Nephron progenitor cell (in vitro differentiated cells): ENCODE data around the gene DNMT3B.
A peak's percentile ranks its signal among the peaks of the same experiment; 100 is the strongest.

ENCODE experiments used
- DNase-seq: peaks from one replicate; pipeline ENCODE4 v3.0.0; 2021
- H3K27ac Mint-ChIP-seq: 2 replicates; pipeline ENCODE4 v1.8.0; 2021; ENCODE audit warnings: mild to moderate bottlenecking, moderate library complexity, mixed read lengths
- H3K27me3 Mint-ChIP-seq: 2 replicates; pipeline ENCODE4 v1.8.0; 2021; ENCODE audit warnings: mild to moderate bottlenecking, low read depth, mixed read lengths; ENCODE audit not compliant: poor library complexity
- H3K36me3 Mint-ChIP-seq: 2 replicates; pipeline ENCODE4 v1.8.0; 2021; ENCODE audit warnings: low read depth, mixed read lengths
- H3K4me1 Mint-ChIP-seq: 2 replicates; pipeline ENCODE4 v1.8.0; 2021; ENCODE audit warnings: mixed read lengths
- H3K4me3 Mint-ChIP-seq: 2 replicates; pipeline ENCODE4 v1.8.0; 2021; ENCODE audit warnings: mild to moderate bottlenecking, moderate library complexity, mixed read lengths
- H3K9me3 Mint-ChIP-seq: 2 replicates; pipeline ENCODE4 v1.8.0; 2021; ENCODE audit warnings: mild to moderate bottlenecking, moderate library complexity, mixed read lengths
- TF ChIP-seq, protein P1 (sequence below): fragments of 200-600 bp; sonication (generic); IDR thresholded peaks from 2 replicates; pipeline ENCODE4 v1.5.0; 2021; ENCODE audit warnings: antibody characterized with exemption

Gene DNMT3B

DNA sequence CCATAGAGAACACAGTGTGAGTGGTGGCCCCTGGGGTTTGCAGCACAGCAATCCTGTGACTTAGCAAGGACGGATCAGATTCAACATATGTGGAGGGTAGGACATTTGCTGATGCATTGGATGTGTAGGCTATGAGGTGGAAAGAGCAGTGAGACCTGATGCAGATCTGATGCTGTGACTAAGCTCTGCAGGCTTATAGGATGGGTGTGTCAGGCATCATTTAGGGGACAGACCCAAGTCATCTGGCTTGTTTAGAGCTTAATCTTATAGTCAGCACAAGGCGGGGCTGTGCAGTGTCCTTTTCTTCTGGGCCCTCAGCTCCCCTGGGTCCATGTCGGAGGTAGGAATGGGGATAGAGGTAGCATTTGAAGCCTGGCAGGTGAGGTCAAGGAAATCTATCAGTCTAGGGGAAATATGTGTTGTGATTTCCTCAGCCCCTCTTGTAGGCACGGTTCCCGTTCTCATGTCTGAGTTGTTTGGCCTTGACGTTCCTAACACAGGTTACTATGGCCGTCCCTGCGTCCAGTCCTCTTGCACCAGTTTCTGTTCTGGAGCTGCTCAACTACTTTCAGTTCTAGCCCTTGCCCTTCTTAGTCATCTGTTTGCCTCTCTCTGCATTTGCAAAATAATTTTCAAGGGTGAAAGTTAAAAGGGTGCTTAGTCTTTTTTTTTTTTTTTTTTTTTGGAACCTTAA is 42.0 kb downstream of the DNMT3B start:
- H3K27ac Mint-ChIP-seq = peak overlapping the region; percentile 21
- H3K27me3 Mint-ChIP-seq = no peaks in the 10 kb centered on the region
- no peak overlapping the region for H3K4me3 Mint-ChIP-seq
- no peak for DNase-seq
- peaks cover 42% of the 10 kb centered on the region for H3K4me1 Mint-ChIP-seq
- no peaks in the 10 kb centered on the region for H3K9me3 Mint-ChIP-seq
- H3K36me3 Mint-ChIP-seq = peaks cover 76% of the 10 kb centered on the region
- TF ChIP-seq, protein P1, sequence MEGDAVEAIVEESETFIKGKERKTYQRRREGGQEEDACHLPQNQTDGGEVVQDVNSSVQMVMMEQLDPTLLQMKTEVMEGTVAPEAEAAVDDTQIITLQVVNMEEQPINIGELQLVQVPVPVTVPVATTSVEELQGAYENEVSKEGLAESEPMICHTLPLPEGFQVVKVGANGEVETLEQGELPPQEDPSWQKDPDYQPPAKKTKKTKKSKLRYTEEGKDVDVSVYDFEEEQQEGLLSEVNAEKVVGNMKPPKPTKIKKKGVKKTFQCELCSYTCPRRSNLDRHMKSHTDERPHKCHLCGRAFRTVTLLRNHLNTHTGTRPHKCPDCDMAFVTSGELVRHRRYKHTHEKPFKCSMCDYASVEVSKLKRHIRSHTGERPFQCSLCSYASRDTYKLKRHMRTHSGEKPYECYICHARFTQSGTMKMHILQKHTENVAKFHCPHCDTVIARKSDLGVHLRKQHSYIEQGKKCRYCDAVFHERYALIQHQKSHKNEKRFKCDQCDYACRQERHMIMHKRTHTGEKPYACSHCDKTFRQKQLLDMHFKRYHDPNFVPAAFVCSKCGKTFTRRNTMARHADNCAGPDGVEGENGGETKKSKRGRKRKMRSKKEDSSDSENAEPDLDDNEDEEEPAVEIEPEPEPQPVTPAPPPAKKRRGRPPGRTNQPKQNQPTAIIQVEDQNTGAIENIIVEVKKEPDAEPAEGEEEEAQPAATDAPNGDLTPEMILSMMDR = no peak

DNA sequence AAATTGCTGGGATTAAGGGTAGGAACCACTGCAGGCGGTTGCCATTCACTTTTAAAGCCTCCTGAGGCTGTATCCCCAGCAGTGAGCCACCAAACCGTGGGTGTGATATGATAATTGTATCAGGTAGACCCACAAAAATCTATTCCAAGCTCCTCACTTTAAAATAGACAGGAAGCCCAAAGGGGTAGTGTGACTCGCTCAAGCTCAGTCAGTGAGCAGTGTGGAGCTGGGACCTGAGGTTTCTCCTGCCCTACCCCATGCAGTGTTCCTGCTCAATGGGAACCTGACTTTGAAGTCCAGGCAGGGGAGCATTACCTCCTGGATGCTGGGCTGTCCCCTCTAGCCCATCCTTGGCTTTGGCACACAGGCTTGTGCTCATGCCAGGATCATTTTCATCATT is 42.6 kb downstream of the DNMT3B start:
- TF ChIP-seq, protein P1 = no peak
- Mint-ChIP-seq H3K27me3 (no peaks in the 10 kb centered on the region), H3K4me1 (peaks cover 47% of the 10 kb centered on the region), H3K27ac (peak overlapping the region; percentile 47), H3K4me3 (no peak overlapping the region), H3K36me3 (peaks cover 74% of the 10 kb centered on the region), H3K9me3 (no peaks in the 10 kb centered on the region)
- DNase-seq = no peak

DNA sequence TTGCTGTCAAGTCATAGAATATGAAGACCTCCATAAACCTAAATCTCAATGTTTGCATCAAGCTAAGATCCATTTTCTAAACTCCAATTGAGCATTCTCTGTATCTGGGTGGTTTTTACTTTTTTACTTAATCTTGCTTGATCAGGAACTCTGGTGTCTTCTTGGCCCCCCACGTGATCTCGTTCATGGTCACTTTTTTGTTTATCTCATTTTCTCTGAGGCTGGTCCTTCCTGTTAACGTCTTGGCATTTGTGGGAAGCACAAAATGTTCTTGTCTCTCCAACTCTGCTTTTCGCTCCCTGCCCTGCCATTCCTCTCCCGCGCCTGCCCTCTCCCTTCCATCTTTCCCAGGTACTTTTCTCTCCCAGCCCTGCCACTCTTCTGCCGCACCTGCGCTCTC is 43.5 kb downstream of the DNMT3B start:
- Mint-ChIP-seq H3K36me3 (peaks cover 67% of the 10 kb centered on the region), H3K9me3 (no peaks in the 10 kb centered on the region), H3K4me1 (peaks cover 47% of the 10 kb centered on the region), H3K4me3 (no peak overlapping the region), H3K27me3 (no peaks in the 10 kb centered on the region), H3K27ac (no peak overlapping the region)
- TF ChIP-seq, protein P1 = no peak
- DNase-seq = no peak

DNA sequence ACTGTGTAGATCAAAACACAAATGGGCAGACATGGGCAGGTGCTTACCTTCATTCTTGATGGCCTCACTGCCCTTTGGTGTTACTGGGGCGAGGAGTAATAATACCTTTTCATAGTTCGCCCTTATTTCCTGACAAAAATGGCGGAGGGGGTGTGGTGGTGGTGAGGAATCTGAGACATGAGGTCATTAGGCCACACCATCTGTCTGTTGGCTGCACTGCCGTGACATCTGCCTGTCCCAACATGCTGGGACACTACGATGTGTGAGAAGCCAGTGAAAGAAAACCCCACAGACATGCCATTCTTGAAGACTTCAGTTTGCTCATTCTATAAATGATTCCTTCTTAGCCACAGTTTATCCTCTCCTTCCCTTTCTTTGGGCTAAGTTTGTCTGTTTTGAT is 44.2 kb downstream of the DNMT3B start:
- no peak overlapping the region for H3K4me3 Mint-ChIP-seq
- TF ChIP-seq, protein P1 = no peak

DNA sequence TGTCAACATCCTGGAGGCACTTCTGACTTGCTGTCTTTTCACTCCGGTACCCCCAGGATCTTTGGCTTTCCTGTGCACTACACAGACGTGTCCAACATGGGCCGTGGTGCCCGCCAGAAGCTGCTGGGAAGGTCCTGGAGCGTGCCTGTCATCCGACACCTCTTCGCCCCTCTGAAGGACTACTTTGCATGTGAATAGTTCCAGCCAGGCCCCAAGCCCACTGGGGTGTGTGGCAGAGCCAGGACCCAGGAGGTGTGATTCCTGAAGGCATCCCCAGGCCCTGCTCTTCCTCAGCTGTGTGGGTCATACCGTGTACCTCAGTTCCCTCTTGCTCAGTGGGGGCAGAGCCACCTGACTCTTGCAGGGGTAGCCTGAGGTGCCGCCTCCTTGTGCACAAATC is 45.5 kb downstream of the DNMT3B start:
- H3K9me3 Mint-ChIP-seq = no peaks in the 10 kb centered on the region
- peak overlapping the region; percentile 91 for H3K27ac Mint-ChIP-seq
- TF ChIP-seq, protein P1 = no peak
- peaks cover 50% of the 10 kb centered on the region for H3K36me3 Mint-ChIP-seq
- peak; percentile 70 for DNase-seq
- peaks cover 52% of the 10 kb centered on the region for H3K4me1 Mint-ChIP-seq
- no peak overlapping the region for H3K4me3 Mint-ChIP-seq
- no peaks in the 10 kb centered on the region for H3K27me3 Mint-ChIP-seq

More for the DNA sequence above, 44.2 kb downstream of the DNMT3B start:
- Mint-ChIP-seq H3K4me1 (peaks cover 52% of the 10 kb centered on the region), H3K27ac (no peak overlapping the region), H3K9me3 (no peaks in the 10 kb centered on the region), H3K27me3 (no peaks in the 10 kb centered on the region), H3K36me3 (peaks cover 60% of the 10 kb centered on the region)
- no peak for DNase-seq

DNA sequence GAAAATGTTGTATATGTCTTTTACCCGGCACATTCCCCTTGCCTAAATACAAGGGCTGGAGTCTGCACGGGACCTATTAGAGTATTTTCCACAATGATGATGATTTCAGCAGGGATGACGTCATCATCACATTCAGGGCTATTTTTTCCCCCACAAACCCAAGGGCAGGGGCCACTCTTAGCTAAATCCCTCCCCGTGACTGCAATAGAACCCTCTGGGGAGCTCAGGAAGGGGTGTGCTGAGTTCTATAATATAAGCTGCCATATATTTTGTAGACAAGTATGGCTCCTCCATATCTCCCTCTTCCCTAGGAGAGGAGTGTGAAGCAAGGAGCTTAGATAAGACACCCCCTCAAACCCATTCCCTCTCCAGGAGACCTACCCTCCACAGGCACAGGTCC is 46.3 kb downstream of the DNMT3B start:
- no peaks in the 10 kb centered on the region for H3K27me3 Mint-ChIP-seq

More for the DNA sequence above, 46.3 kb downstream of the DNMT3B start:
- no peak overlapping the region for H3K4me3 Mint-ChIP-seq
- no peak for DNase-seq
- peak overlapping the region; percentile 87 for H3K27ac Mint-ChIP-seq
- peaks cover 52% of the 10 kb centered on the region for H3K4me1 Mint-ChIP-seq
- H3K36me3 Mint-ChIP-seq = peaks cover 43% of the 10 kb centered on the region
- no peaks in the 10 kb centered on the region for H3K9me3 Mint-ChIP-seq
- TF ChIP-seq, protein P1 = no peak
